K562 (cell line): ENCODE results near the gene KRT76.

Experiments used
- ATF3 ChIP-seq, 2 experiments: fragments of 450-650 bp in 1 of 2; sonication (generic) in 1 of 2; formaldehyde crosslinking in 1 of 2; IDR thresholded peaks in 1 of 2; conservative IDR thresholded peaks in 1 of 2; 2 replicates each; pipeline versions ENCODE4 v1.6.1 to v1.8.1; 2016 to 2023; ENCODE audit warnings: mild to moderate bottlenecking in 2 of 2, moderate library complexity in 2 of 2, inconsistent platforms in 1 of 2, missing genetic modification reagents in 1 of 2
- CHD4 ChIP-seq: fragments of 200-600 bp; sonication (generic); IDR thresholded peaks from 3 replicates; pipeline ENCODE4 v1.6.1; 2012; ENCODE audit warnings: low read depth, mild to moderate bottlenecking, mixed read lengths, low read length, inconsistent platforms; ENCODE audit not compliant: insufficient read depth, insufficient replicate concordance, poor library complexity, severe bottlenecking
- CSDE1 ChIP-seq, 2 experiments: fragments of 450-650 bp; IDR thresholded peaks; 2 replicates each; pipeline ENCODE4 v1.6.1; 2016; ENCODE audit warnings: mild to moderate bottlenecking in 1 of 2
- CTCF ChIP-seq, 3 experiments: IDR thresholded peaks in 2 of 3; conservative IDR thresholded peaks in 1 of 3; 2 replicates each; pipeline ENCODE4 v1.5.1; 2011 to 2012; ENCODE audit warnings: low read length in 3 of 3, mild to moderate bottlenecking in 3 of 3, control low read depth in 2 of 3, improper control_type of control experiment in 1 of 3, inconsistent platforms in 1 of 3, low read depth in 1 of 3, mixed read lengths in 1 of 3, moderate library complexity in 1 of 3; ENCODE audit not compliant: insufficient read depth in 2 of 3
- EZH2 ChIP-seq: IDR thresholded peaks from 2 replicates; pipeline ENCODE4 v1.6.1; 2012; ENCODE audit warnings: low read depth, mild to moderate bottlenecking, inconsistent platforms, low read length, borderline replicate concordance
- RBFOX2 ChIP-seq: fragments of 200-400 bp; formaldehyde crosslinking; IDR thresholded peaks from 2 replicates; pipeline ENCODE4 v1.6.1; 2017; ENCODE audit warnings: low read depth, mild to moderate bottlenecking, low read length, moderate library complexity
- ZBTB17 ChIP-seq: fragments of 450-650 bp; formaldehyde crosslinking; IDR thresholded peaks from 2 replicates; pipeline ENCODE4 v1.4.0; 2020; ENCODE audit warnings: mild to moderate bottlenecking
- ZSCAN29 ChIP-seq: fragments of 450-650 bp; IDR thresholded peaks from 2 replicates; pipeline ENCODE4 v1.6.1; 2017

GRCh38 chr12:52741375-52742195 lies 35.6 kb downstream of the KRT76 start:
- TF ChIP-seq ZSCAN29 (no peak), EZH2 (no peak), RBFOX2 (no peak), CTCF (IDR thresholded peaks at IDR 0.05 in 2 of 3, conservative IDR thresholded peaks at IDR 0.05 in 1 of 3; ENCODE audit: insufficient read depth in 2 of 3, low read depth in 1 of 3, low read length in 3 of 3) (no peak), CHD4 (no peak), CSDE1 (IDR thresholded peaks at IDR 0.05) (no peak), ZBTB17 (CRISPR knock-in tag) (no peak), ATF3 (IDR thresholded peaks at IDR 0.05) (no peak), ATF3 (CRISPR knock-in tag; conservative IDR thresholded peaks at IDR 0.05) (no peak)
